ENCODE results near the gene CNOT11.
A peak's percentile ranks its signal among the peaks of the same experiment; 100 is the strongest.

CNOT11 gene

GRCh38 chr2:101278925-101279324 lies 26.2 kb downstream of the CNOT11 start:
- DNase-seq (ENCODE audit: low read depth), result no peak

- no peak for DNase-seq (ENCODE audit: low read depth)
These were observed 28.8 kb downstream of the CNOT11 start for GRCh38 chr2:101281482-101281881.

GRCh38 chr2:101282980-101283379 lies 30.3 kb downstream of the CNOT11 start:
- no peak for DNase-seq (ENCODE audit: low read depth)

- no peak for DNase-seq (ENCODE audit: low read depth)
These were observed 34.0 kb downstream of the CNOT11 start for GRCh38 chr2:101286684-101287083.

GRCh38 chr2:101287303-101287702 lies 34.6 kb downstream of the CNOT11 start:
- no peak for DNase-seq (ENCODE audit: low read depth)

- no peak for DNase-seq (ENCODE audit: low read depth)
These were observed 38.0 kb downstream of the CNOT11 start for GRCh38 chr2:101290711-101291110.

- no peak for DNase-seq (ENCODE audit: low read depth)
These were observed 39.3 kb downstream of the CNOT11 start for GRCh38 chr2:101291973-101292372.

- no peak for DNase-seq (ENCODE audit: low read depth)
These were observed 40.9 kb downstream of the CNOT11 start for GRCh38 chr2:101293544-101293943.

GRCh38 chr2:101294861-101295260 lies 42.2 kb downstream of the CNOT11 start:
- no peak for DNase-seq (ENCODE audit: low read depth)

GRCh38 chr2:101295895-101296294 lies 43.2 kb downstream of the CNOT11 start:
- DNase-seq (ENCODE audit: low read depth), result no peak

GRCh38 chr2:101296371-101296770 lies 43.7 kb downstream of the CNOT11 start:
- no peak for DNase-seq (ENCODE audit: low read depth)

GRCh38 chr2:101297383-101297782 lies 44.7 kb downstream of the CNOT11 start:
- no peak for DNase-seq (ENCODE audit: low read depth)

GRCh38 chr2:101299604-101300003 lies 46.9 kb downstream of the CNOT11 start:
- DNase-seq (ENCODE audit: low read depth), result no peak

- no peak for DNase-seq (ENCODE audit: low read depth)
These were observed 47.5 kb downstream of the CNOT11 start for GRCh38 chr2:101300164-101300563.

GRCh38 chr2:101300836-101301235 lies 48.1 kb downstream of the CNOT11 start:
- DNase-seq (ENCODE audit: low read depth), result no peak

GRCh38 chr2:101302016-101302415 lies 49.3 kb downstream of the CNOT11 start:
- no peak for DNase-seq (ENCODE audit: low read depth)

GRCh38 chr2:101303688-101304087 lies 51.0 kb downstream of the CNOT11 start:
- no peak for DNase-seq (ENCODE audit: low read depth)

- no peak for DNase-seq (ENCODE audit: low read depth)
These were observed 52.3 kb downstream of the CNOT11 start for GRCh38 chr2:101305035-101305434.

- DNase-seq (ENCODE audit: low read depth), result no peak
These were observed 52.9 kb downstream of the CNOT11 start for GRCh38 chr2:101305492-101306078.

- no peak for DNase-seq (ENCODE audit: low read depth)
These were observed 53.7 kb downstream of the CNOT11 start for GRCh38 chr2:101306410-101306809.

- no peak for DNase-seq (ENCODE audit: low read depth)
These were observed 54.8 kb downstream of the CNOT11 start for GRCh38 chr2:101307503-101307902.

GRCh38 chr2:101307950-101308431 lies 55.3 kb downstream of the CNOT11 start:
- DNase-seq (ENCODE audit: low read depth), result peak; percentile 19

- peak; percentile 87 for DNase-seq (ENCODE audit: low read depth)
These were observed 55.9 kb downstream of the CNOT11 start, which contains the start of gene RNF149 for GRCh38 chr2:101308432-101309210. Gene RNF149, minus strand, starts transcription at chr2:101308701. Its CDS starts 113 bp downstream, at chr2:101308588.

All from activated gamma-delta T cell treated with anti-CD3 and anti-CD28 coated beads, Interleukin-2, amount 50 U/mL, for 16 hours (primary cell).